ENCODE measurements around the gene WAC.
"Not testable (repeated sequence)": the region's sequence is repeated elsewhere in the genome, so short reads cannot be mapped to it uniquely, and the experiment has no call there.

Gene WAC

DNA sequence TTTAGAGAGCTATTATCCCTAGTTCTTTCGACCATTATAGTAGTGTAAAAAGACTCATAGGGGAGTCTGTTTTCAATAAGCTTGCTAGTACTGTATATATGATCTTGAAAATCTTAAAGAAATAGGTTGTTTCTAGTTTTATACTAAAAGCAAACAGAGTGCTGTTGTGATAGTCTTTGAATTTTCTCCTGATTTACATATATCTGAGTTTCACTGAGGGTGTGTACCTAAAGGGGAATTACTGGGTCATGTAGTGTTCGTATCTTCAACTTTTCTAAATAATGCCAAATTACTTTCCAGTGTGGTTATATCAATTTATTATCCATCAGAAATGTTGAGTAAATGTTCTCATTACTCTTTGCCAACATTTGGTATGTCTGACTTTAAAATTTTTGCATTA lies 73.7 kb downstream of the WAC start:
- H3K27ac Mint-ChIP-seq (ENCODE audit: low read depth) = peak overlapping the region; percentile 68
- peaks cover 51% of the 10 kb centered on the region for H3K36me3 Mint-ChIP-seq (ENCODE audit: insufficient read depth)
- H3K9me3 Mint-ChIP-seq = no peaks in the 10 kb centered on the region
- ATAC-seq (replicated peaks; ENCODE audit: extremely low read depth, poor library complexity, severe bottlenecking) (no peak), DNase-seq (ENCODE audit: low spot score in 2 of 2) (no peak)
- H3K4me3 Mint-ChIP-seq = no peak overlapping the region
- peaks cover 52% of the 10 kb centered on the region for H3K4me1 Mint-ChIP-seq
- no peaks in the 10 kb centered on the region for H3K27me3 Mint-ChIP-seq

DNA sequence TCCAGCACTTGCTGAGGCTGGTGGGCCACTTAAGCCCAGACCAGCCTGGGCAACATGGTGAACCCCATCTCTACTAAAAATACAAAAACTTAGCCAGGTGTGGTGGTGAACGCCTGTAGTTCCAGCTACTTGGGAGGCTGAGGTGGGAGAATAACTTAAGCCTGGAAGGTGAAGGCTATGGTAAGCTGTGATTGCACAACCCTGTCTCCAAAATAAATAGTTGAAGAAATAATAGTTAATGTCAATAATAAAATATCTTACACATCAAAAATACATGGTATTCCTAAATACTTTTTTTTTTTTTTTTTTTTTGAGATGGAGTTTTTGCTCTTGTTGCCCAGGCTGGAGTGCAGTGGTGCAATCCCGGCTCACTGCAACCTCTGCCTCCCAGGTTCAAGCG lies 76.7 kb downstream of the WAC start:
- H3K27ac Mint-ChIP-seq (ENCODE audit: low read depth); H3K4me3 Mint-ChIP-seq; DNase-seq (ENCODE audit: low spot score in 2 of 2); H3K9me3 Mint-ChIP-seq; ATAC-seq (replicated peaks; ENCODE audit: extremely low read depth, poor library complexity, severe bottlenecking); H3K27me3 Mint-ChIP-seq: not testable (repeated sequence)
- H3K4me1 Mint-ChIP-seq = peaks cover 48% of the 10 kb centered on the region
- peaks cover 57% of the 10 kb centered on the region for H3K36me3 Mint-ChIP-seq (ENCODE audit: insufficient read depth)

DNA sequence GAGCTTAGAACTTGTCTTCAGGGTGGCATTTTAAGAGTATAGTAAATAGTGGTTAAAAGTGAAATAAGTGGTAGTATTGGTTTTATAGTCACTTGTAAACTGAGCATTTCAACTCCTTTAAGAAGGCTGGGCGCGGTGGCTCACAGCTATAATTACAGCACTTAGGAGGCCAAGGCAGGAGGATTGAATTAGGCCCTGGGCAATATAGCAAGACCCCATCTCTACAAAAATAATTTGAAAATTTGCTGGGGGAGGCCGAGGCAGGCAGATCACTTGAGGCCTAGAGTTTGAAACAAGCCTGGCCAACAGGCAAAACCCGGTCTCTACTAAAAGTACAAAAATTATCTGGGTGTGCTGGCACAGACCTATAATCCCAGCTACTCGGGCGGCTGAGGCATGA lies 80.0 kb downstream of the WAC start:
- Mint-ChIP-seq H3K9me3 (no peaks in the 10 kb centered on the region), H3K27me3 (no peaks in the 10 kb centered on the region), H3K27ac (ENCODE audit: low read depth) (peak overlapping the region; percentile 44), H3K4me1 (peaks cover 26% of the 10 kb centered on the region), H3K4me3 (no peak overlapping the region), H3K36me3 (ENCODE audit: insufficient read depth) (peaks cover 78% of the 10 kb centered on the region)
- no peak for DNase-seq (ENCODE audit: low spot score in 2 of 2)
- ATAC-seq (replicated peaks; ENCODE audit: extremely low read depth, poor library complexity, severe bottlenecking) = no peak

DNA sequence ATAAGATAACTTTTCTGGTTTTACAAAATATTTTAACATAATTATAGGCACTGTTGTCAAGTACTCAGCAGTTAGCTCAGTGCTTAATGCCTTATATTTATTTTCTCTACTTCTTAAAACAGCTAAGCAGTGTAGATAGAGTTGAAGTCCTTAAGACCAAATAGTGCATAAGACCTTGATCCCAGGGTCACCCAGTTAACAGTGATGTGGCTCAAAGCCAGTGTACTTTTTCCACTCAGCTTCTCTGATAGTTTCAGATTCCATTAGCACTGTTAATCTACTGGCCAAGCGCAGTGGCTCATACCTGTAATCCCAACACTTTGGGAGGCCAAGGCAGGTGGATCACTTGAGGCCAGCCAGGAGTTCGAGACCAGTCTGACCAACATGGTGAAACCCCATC lies 83.6 kb downstream of the WAC start:
- peaks cover 13% of the 10 kb centered on the region for H3K4me1 Mint-ChIP-seq
- no peak overlapping the region for H3K4me3 Mint-ChIP-seq
- DNase-seq (ENCODE audit: low spot score in 2 of 2) (no peak), ATAC-seq (replicated peaks; ENCODE audit: extremely low read depth, poor library complexity, severe bottlenecking) (no peak)
- no peaks in the 10 kb centered on the region for H3K27me3 Mint-ChIP-seq
- no peaks in the 10 kb centered on the region for H3K9me3 Mint-ChIP-seq
- H3K27ac Mint-ChIP-seq (ENCODE audit: low read depth) = no peak overlapping the region
- H3K36me3 Mint-ChIP-seq (ENCODE audit: insufficient read depth) = peaks cover 75% of the 10 kb centered on the region

DNA sequence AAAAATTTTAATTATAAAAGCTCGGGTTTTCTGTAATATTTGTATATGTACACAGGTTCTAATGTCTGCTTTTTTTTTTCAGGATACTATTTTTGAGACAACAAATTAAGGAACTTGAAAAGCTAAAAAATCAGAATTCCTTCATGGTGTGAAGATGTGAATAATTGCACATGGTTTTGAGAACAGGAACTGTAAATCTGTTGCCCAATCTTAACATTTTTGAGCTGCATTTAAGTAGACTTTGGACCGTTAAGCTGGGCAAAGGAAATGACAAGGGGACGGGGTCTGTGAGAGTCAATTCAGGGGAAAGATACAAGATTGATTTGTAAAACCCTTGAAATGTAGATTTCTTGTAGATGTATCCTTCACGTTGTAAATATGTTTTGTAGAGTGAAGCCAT lies 86.5 kb downstream of the WAC start:
- no peak for DNase-seq (ENCODE audit: low spot score in 2 of 2)
- ATAC-seq (replicated peaks; ENCODE audit: extremely low read depth, poor library complexity, severe bottlenecking) = no peak
- Mint-ChIP-seq H3K4me1 (no peaks in the 10 kb centered on the region), H3K27me3 (no peaks in the 10 kb centered on the region), H3K36me3 (ENCODE audit: insufficient read depth) (peaks cover 59% of the 10 kb centered on the region), H3K27ac (ENCODE audit: low read depth) (no peak overlapping the region), H3K9me3 (no peaks in the 10 kb centered on the region), H3K4me3 (no peak overlapping the region)

DNA sequence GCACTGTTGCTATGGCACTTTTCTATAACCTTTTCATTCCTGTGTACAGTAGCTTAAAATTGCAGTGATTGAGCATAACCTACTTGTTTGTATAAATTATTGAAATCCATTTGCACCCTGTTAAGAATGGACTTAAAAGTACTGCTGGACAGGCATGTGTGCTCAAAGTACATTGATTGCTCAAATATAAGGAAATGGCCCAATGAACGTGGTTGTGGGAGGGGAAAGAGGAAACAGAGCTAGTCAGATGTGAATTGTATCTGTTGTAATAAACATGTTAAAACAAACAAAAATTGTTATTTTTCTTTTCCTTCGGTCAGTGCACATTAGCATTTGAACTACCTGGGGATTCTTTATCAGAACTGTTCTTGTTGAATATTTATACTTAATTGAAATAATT lies 87.3 kb downstream of the WAC start:
- DNase-seq (ENCODE audit: low spot score in 2 of 2) (no peak), ATAC-seq (replicated peaks; ENCODE audit: extremely low read depth, poor library complexity, severe bottlenecking) (no peak)
- H3K4me1 Mint-ChIP-seq = no peaks in the 10 kb centered on the region
- no peak overlapping the region for H3K27ac Mint-ChIP-seq (ENCODE audit: low read depth)
- no peaks in the 10 kb centered on the region for H3K27me3 Mint-ChIP-seq
- H3K4me3 Mint-ChIP-seq = no peak overlapping the region
- H3K9me3 Mint-ChIP-seq = no peaks in the 10 kb centered on the region
- peaks cover 53% of the 10 kb centered on the region for H3K36me3 Mint-ChIP-seq (ENCODE audit: insufficient read depth)

DNA sequence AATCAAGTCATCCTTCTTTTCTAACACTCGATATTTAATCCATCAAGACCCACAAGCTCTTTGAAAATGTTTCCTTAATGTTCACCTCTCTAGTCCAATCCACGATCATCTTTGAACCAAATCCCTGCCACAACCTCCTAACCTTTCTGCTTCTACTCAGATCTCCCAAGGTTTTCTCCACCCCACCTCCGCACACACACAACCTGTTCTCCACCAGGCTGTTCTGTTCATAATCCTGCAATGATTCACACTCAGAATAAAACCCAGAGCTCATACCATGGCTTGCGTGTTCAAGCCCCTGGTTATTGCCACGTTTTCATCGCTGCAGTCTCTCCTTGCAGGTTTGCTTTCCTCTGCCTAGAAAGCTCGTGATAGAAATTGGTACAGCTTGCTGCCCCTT lies 90.6 kb downstream of the WAC start:
- no peak for ATAC-seq (replicated peaks; ENCODE audit: extremely low read depth, poor library complexity, severe bottlenecking)
- no peak for DNase-seq (ENCODE audit: low spot score in 2 of 2)
- peaks cover 6% of the 10 kb centered on the region for H3K4me1 Mint-ChIP-seq
- no peak overlapping the region for H3K27ac Mint-ChIP-seq (ENCODE audit: low read depth)
- H3K36me3 Mint-ChIP-seq (ENCODE audit: insufficient read depth) = peaks cover 26% of the 10 kb centered on the region
- H3K27me3 Mint-ChIP-seq = peaks cover 15% of the 10 kb centered on the region
- H3K9me3 Mint-ChIP-seq = no peaks in the 10 kb centered on the region
- no peak overlapping the region for H3K4me3 Mint-ChIP-seq

DNA sequence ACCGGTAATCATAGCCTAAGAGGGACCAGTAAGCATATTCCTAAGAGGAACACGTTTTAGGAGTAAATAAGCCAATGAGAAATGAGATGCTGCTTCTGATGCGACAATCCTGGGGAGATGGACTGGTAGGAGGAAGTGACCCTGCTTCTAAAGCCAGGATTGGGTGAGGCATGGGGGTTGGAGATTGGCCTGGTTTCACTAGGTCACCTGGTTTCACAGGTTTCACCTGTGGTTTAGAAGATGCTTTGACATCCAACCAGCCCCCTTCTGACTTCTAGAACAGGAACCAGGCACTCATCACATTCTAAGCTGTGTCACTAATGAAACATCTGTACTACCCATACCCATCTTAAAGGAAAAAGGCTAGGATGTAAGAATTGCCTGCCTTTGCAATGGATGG lies 91.4 kb downstream of the WAC start:
- Mint-ChIP-seq H3K36me3 (ENCODE audit: insufficient read depth) (peaks cover 21% of the 10 kb centered on the region), H3K4me3 (no peak overlapping the region), H3K9me3 (no peaks in the 10 kb centered on the region), H3K27ac (ENCODE audit: low read depth) (no peak overlapping the region), H3K4me1 (peaks cover 8% of the 10 kb centered on the region), H3K27me3 (peaks cover 24% of the 10 kb centered on the region)
- DNase-seq (ENCODE audit: low spot score in 2 of 2) = no peak
- no peak for ATAC-seq (replicated peaks; ENCODE audit: extremely low read depth, poor library complexity, severe bottlenecking)

DNA sequence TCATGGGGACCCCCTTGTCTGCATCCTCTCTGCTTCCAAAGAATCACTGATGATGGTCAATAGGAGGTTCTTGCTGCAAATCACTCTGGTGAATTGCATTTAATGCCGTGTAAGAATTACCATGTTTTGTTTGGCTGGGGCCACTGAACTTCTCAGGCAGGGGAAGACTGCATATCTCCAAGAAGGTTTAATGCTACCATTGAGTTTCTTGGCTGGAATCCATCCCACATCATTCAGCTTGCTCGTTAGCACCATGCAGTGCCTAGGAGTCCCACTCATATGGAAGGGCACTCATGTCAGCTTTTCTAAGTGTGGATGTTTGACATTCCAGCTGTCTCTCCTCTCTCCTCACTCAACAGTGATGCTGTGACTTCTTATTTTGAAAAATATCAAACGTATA lies 94.2 kb downstream of the WAC start:
- Mint-ChIP-seq H3K36me3 (ENCODE audit: insufficient read depth) (peaks cover 6% of the 10 kb centered on the region), H3K9me3 (no peaks in the 10 kb centered on the region), H3K27me3 (peaks cover 48% of the 10 kb centered on the region), H3K4me1 (peaks cover 8% of the 10 kb centered on the region), H3K27ac (ENCODE audit: low read depth) (peak overlapping the region; percentile 53), H3K4me3 (no peak overlapping the region)
- DNase-seq (ENCODE audit: low spot score in 2 of 2) (no peak), ATAC-seq (replicated peaks; ENCODE audit: extremely low read depth, poor library complexity, severe bottlenecking) (no peak)

DNA sequence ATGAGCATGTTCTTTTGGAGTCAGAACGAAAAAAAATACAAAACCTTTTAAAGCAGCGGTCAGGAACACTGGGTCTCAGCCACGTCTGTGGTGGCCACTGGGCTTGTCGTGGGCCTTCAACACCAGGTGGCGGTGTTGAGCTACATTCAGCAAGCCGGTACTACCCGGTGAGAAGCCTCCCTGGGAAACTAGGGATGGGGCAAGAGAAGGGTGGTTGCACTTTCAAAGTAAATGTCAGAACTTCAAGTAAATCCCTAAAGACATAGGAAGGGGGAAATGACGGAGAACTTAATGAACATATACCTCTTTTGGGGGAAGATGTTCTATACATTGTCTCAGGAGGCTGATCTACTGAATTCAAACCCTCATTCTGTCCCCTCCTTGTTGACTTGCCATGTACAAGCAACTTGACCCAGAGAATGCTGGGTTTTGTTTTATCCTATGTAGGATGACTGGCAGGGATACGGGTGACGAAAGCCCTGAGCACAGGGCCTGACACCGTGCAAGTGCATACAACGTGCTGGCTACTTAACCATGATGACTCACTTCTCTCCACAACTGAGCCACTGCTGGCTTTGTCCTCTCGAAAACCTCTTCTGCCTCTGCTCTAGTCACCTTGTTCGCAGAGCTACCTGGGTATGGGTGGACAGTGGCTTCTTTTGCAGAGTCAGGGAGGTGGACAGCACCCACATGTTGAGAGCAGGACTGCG lies 95.4 kb downstream of the WAC start:
- ATAC-seq (replicated peaks; ENCODE audit: extremely low read depth, poor library complexity, severe bottlenecking) (peak; percentile 60), DNase-seq (ENCODE audit: low spot score in 2 of 2) (peak; percentile 19 to 54)
- Mint-ChIP-seq H3K36me3 (ENCODE audit: insufficient read depth) (peaks cover 1% of the 10 kb centered on the region), H3K27ac (ENCODE audit: low read depth) (no peak overlapping the region), H3K9me3 (no peaks in the 10 kb centered on the region), H3K4me1 (peaks cover 8% of the 10 kb centered on the region), H3K4me3 (no peak overlapping the region), H3K27me3 (peaks cover 60% of the 10 kb centered on the region)

DNA sequence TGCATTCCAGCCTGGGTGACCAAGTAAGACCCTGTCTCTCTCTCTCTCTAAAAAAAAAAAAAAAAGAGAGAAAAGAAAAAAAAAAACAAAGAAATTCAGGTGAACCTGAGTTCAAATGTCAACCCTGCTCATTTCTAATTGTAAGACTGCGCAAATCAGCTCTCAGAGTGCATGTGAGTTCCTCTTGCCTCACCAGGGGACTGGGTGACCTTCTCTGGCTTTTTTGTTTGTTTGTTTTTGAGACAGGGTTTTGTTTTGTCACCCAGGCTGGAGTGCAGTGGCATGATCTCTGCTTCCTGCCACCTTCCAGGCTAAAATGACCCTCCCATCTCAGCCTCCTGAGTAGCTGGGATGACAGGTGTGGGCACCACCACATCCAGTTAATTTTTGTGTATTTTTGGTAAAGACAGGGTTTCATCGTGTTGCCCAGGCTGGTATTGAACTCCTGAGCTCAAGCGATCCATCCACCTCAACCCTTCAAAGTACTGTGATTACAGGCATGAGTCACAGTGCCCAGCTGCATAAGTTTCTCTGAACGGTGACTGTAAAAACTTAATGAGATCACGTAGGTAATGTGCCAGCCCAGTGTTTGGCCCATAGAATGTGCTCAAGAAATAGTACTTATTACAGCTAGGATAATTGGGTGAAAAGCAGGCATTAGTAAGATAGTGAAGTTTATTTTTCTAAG lies 99.1 kb downstream of the WAC start:
- Mint-ChIP-seq H3K9me3 (no peaks in the 10 kb centered on the region), H3K4me1 (peaks cover 8% of the 10 kb centered on the region), H3K4me3 (no peak overlapping the region), H3K27me3 (peaks cover 87% of the 10 kb centered on the region), H3K36me3 (ENCODE audit: insufficient read depth) (peaks cover 1% of the 10 kb centered on the region), H3K27ac (ENCODE audit: low read depth) (no peak overlapping the region)
- ATAC-seq (replicated peaks; ENCODE audit: extremely low read depth, poor library complexity, severe bottlenecking) (no peak), DNase-seq (ENCODE audit: low spot score in 2 of 2) (no peak)

DNA sequence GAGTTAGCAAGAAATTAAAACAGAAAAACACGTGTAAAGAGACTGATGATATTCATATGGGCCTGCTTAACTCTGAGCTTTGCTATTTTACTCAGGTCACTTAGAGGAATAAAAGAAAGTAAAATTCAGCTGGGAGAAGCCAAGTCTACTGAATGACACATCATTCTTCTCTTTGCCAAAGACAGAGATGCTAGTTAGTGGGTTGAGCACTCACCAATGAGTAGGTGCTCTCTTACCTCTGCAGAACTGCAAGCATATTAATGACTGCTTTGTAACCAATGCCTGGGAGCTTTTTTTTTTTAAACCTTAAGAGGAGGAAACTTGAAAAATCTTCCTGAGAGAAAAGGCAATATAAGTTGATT lies 99.6 kb downstream of the WAC start:
- no peak for DNase-seq (ENCODE audit: low spot score in 2 of 2)
- H3K27ac Mint-ChIP-seq (ENCODE audit: low read depth) = no peak overlapping the region
- H3K9me3 Mint-ChIP-seq = no peaks in the 10 kb centered on the region
- peaks cover 1% of the 10 kb centered on the region for H3K36me3 Mint-ChIP-seq (ENCODE audit: insufficient read depth)
- peaks cover 8% of the 10 kb centered on the region for H3K4me1 Mint-ChIP-seq
- no peak for ATAC-seq (replicated peaks; ENCODE audit: extremely low read depth, poor library complexity, severe bottlenecking)
- peaks cover 82% of the 10 kb centered on the region for H3K27me3 Mint-ChIP-seq
- no peak overlapping the region for H3K4me3 Mint-ChIP-seq

DNA sequence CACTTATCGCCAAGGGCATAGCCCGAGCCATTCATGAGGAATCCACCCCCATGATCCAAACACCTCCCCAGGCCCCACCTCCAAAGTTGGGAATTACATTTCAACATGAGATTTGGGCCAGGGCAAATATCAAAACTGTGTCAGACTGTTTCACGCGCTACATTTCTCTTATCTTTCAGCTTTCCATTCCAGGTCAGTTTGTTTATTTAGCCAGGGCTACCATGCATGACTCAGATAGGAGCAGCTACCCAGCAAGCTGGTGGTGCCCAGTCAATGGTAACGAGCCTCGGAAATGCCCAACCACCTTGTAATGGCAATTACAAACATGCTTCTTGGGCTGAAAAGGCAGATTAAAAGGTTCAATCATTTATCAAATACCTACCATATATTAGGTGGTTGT lies 100.8 kb downstream of the WAC start:
- no peak for ATAC-seq (replicated peaks; ENCODE audit: extremely low read depth, poor library complexity, severe bottlenecking)
- no peaks in the 10 kb centered on the region for H3K4me1 Mint-ChIP-seq

More for the DNA sequence above, 100.8 kb downstream of the WAC start:
- H3K4me3 Mint-ChIP-seq = no peak overlapping the region
- no peak overlapping the region for H3K27ac Mint-ChIP-seq (ENCODE audit: low read depth)
- H3K27me3 Mint-ChIP-seq = peaks cover 70% of the 10 kb centered on the region
- DNase-seq (ENCODE audit: low spot score in 2 of 2) = no peak
- H3K9me3 Mint-ChIP-seq = no peaks in the 10 kb centered on the region
- H3K36me3 Mint-ChIP-seq (ENCODE audit: insufficient read depth) = peaks cover 1% of the 10 kb centered on the region
